Measurements from ENCODE around the gene LRRTM3.

Gene LRRTM3

GRCh38 chr10:67088036-67088435 lies 162.2 kb downstream of the LRRTM3 start:
- in situ Hi-C loops (cut with MboI; ENCODE audit: low pct_unique_long_range_greater_than_20kb, low sequenced_read_pairs), result no loop called here
- no peak for DNase-seq

- DNase-seq, result no peak
- in situ Hi-C loops (cut with MboI; ENCODE audit: low pct_unique_long_range_greater_than_20kb, low sequenced_read_pairs), result no loop called here
Observed at GRCh38 chr10:67095531-67095930, 169.7 kb downstream of the LRRTM3 start.

- in situ Hi-C loops (cut with MboI; ENCODE audit: low pct_unique_long_range_greater_than_20kb, low sequenced_read_pairs), result no loop called here
- no peak for DNase-seq
Observed at GRCh38 chr10:67098461-67098860, 172.6 kb downstream of the LRRTM3 start.

DNA sequence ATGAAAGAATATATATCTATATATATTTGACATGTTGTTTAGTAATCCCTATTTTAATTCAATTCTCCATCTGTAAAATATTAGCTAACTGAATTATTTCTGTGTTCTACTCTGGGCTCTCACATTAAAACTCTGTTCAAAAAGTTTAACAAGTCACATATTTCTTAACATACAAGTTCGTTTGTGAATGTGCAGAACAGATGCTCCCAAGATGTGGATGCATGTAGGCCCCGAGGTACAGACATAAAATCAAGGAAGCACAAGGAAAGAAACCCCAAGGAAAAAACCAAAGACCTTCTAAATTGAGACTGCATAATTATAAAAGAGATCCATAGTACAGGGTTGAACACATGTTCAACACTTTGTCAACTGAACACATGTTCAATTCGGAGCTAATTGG lies 175.1 kb downstream of the LRRTM3 start:
- no peak for DNase-seq
- in situ Hi-C loops (cut with MboI; ENCODE audit: low pct_unique_long_range_greater_than_20kb, low sequenced_read_pairs), result no loop called here

DNA sequence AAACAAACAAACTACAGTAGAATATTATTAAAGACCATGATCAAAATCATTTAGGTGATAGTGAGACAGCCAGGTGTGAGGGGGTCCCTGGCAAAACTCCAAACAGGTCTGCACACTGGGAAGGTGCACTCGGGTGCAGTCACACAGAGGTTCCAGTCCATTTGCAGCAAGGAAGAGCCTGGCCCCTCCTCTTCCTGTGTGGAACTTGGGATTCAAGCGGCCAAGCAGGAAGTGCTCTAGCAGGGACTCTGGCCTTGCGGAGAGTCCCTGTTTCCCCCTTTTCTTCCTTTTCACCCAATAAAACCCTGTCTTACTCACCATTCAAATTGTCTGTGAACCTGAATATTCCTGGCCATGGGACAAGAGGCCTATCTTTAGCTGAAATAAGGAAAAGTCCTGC lies 181.8 kb downstream of the LRRTM3 start:
- DNase-seq, result no peak
- in situ Hi-C loops (cut with MboI; ENCODE audit: low pct_unique_long_range_greater_than_20kb, low sequenced_read_pairs), result no loop called here

- in situ Hi-C loops (cut with MboI; ENCODE audit: low pct_unique_long_range_greater_than_20kb, low sequenced_read_pairs), result no loop called here
- no peak for DNase-seq
Observed at GRCh38 chr10:67110286-67110685, 184.4 kb downstream of the LRRTM3 start.

DNA sequence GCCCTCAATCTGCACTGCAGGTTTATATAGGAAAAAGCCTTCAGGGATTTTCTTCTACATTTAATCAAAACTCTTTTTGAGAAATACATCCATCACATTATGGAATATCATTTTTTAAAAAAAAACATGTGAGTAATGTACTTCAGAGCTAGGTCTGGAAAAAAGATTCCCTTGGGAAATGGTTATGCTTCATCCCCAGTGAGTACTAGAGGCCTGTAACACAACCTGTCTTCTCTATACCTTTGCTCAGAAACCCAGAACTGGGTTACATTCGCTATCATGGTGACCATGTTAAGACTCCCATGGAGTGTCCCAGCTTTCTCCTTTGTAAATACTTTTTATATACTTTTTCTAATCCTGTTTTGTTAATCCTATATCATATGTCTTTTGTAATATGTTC lies 186.9 kb downstream of the LRRTM3 start:
- in situ Hi-C loops (cut with MboI; ENCODE audit: low pct_unique_long_range_greater_than_20kb, low sequenced_read_pairs), result no loop called here

DNA sequence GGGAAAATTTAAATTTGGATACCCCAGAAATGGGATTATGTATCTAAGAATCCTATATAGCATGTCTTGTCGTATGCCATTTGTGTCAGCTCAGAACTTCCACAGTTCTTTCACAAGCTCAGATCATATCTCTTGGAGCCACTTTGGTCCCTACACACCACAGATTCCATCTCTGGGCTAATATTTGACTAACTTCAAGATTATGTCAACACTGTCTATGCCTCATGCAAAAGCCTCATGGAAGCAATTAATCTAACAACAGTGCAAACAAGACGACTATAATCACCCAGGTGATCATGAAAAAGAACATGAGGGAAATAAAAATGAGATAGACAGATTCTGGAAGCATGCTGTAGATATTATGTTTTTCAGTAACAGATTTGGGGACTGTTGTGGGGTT lies 189.1 kb downstream of the LRRTM3 start:
- in situ Hi-C loops (cut with MboI; ENCODE audit: low pct_unique_long_range_greater_than_20kb, low sequenced_read_pairs), result no loop called here
- no peak for DNase-seq

More for the DNA sequence above, 186.9 kb downstream of the LRRTM3 start:
- no peak for DNase-seq

GRCh38 chr10:67115972-67116371 lies 190.1 kb downstream of the LRRTM3 start:
- in situ Hi-C loops (cut with MboI; ENCODE audit: low pct_unique_long_range_greater_than_20kb, low sequenced_read_pairs), result no loop called here
- no peak for DNase-seq

DNA sequence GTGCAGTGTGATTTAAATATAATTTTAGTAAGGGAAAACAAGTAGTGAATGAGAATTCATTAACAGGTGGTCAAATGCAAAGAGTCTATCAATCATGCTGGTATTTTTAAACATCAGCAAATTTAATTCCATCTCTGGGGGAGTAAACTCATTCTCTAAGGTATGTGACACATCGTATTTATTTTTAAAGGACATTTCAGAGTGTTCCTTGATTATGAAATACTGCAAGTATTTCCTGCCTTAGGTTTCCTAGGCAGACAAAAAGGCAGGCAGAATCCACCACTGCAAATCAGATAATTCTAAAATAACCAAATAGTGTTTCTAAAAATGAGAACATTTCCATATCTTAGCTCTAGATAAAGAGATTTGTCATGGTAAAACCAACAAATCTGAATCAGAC lies 193.8 kb downstream of the LRRTM3 start:
- DNase-seq, result no peak
- in situ Hi-C loops (cut with MboI; ENCODE audit: low pct_unique_long_range_greater_than_20kb, low sequenced_read_pairs), result no loop called here

- DNase-seq, result no peak
- in situ Hi-C loops (cut with MboI; ENCODE audit: low pct_unique_long_range_greater_than_20kb, low sequenced_read_pairs), result no loop called here
Observed at GRCh38 chr10:67127441-67127840, 201.6 kb downstream of the LRRTM3 start.

DNA sequence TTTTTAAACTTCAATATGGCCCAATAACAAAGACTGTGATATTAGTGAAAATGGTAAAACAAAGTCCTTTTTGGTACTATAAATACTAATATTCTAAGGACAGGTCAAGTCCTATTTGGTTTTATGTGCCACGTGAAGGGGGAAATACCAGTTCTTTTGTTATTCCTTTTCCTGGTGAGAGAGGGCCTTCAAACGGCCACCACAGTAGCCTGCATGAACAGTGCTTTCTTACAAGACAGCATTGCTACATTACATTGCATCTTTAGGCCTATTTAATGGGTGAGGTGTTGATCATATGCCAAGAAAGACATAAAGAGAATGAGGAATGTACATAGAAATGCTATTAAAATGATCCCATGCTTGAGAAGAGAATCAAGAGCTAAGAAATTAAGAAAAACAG lies 214.8 kb downstream of the LRRTM3 start:
- in situ Hi-C loops (cut with MboI; ENCODE audit: low pct_unique_long_range_greater_than_20kb, low sequenced_read_pairs), result no loop called here
- DNase-seq, result no peak

GRCh38 chr10:67141300-67141699 lies 215.5 kb downstream of the LRRTM3 start:
- in situ Hi-C loops (cut with MboI; ENCODE audit: low pct_unique_long_range_greater_than_20kb, low sequenced_read_pairs), result no loop called here
- no peak for DNase-seq

DNA sequence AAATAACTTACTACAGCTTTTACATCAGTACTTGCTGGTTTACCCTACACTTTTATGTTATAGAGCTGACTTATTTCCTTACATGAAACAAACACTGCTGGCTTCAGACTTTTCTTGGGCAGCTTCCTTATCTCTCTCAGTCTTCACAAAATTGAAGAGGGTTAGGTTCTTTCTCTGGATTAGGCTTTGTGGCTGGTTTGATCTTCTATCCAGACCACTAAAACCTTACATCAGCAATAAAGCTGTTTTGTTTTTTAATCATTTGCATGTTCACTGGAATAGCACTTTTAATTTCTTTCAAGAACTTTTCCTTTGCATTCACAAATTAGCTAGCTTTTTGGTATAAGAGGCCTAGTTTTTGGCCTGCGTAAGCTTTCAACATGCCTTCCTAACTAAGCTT lies 218.7 kb downstream of the LRRTM3 start:
- DNase-seq, result no peak
- in situ Hi-C loops (cut with MboI; ENCODE audit: low pct_unique_long_range_greater_than_20kb, low sequenced_read_pairs), result no loop called here
